ENCODE results near the gene CAMKMT.

DNA sequence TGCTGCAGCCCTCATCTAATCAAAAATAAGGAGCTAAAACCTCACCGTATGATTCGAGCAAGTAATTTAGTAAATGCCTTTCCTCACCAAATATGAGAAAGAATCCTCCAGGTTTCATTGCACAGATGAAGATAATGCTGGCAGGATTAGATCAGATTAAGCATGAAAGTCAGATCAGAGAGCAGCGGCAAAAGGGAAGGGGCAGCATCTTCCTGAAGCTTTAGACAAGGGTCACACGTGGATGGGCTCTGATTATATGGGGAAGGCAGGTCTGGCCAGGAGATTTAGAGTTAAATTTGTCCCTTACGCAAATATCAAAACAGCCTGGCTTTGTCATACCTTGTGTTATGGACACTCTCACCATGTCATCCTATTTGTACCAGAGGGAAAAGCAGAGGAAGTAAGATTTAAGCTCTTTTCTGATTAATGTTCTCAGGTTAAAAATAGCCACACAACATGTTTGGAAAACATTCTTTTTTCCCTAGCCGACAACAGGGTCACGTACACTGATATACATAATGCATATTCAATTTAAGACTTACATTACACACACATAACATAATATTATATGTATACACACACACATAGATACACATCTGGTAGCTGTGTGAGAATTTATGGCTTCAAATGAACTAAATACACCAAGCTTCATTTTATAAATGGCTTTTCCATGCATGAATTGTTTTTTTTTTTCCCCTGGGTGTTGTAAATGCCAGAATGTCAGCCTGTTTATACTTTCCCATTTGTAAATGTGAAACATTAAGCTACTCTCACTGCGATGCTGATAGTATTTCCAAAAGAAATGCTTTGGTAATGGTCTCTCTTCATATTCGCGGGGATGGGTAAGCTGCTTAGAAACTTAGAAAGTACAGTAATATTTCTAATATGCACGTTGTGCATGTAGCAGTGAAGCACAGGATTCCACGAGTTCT lies 383.5 kb downstream of the CAMKMT start:
- TF ChIP-seq, protein P1, sequence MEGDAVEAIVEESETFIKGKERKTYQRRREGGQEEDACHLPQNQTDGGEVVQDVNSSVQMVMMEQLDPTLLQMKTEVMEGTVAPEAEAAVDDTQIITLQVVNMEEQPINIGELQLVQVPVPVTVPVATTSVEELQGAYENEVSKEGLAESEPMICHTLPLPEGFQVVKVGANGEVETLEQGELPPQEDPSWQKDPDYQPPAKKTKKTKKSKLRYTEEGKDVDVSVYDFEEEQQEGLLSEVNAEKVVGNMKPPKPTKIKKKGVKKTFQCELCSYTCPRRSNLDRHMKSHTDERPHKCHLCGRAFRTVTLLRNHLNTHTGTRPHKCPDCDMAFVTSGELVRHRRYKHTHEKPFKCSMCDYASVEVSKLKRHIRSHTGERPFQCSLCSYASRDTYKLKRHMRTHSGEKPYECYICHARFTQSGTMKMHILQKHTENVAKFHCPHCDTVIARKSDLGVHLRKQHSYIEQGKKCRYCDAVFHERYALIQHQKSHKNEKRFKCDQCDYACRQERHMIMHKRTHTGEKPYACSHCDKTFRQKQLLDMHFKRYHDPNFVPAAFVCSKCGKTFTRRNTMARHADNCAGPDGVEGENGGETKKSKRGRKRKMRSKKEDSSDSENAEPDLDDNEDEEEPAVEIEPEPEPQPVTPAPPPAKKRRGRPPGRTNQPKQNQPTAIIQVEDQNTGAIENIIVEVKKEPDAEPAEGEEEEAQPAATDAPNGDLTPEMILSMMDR (IDR thresholded peaks at IDR 0.05 in 4 of 5, conservative IDR thresholded peaks at IDR 0.05 in 1 of 5): no peak
- TF ChIP-seq POLR2A (IDR thresholded peaks at IDR 0.05): no peak

Measured in gastrocnemius medialis (tissue), 4 donors.